HEK293T (cell line): ENCODE results near the gene UAP1L1.

Source experiments
- CTCF ChIA-PET: fragments of 350-600 bp; formaldehyde crosslinking; extraction: SDS; loops from one replicate; lab custom pipeline; 2021; ENCODE audit warnings: antibody characterized with exemption, inconsistent platforms; lab: Yijun Ruan, JAX
- POLR2A ChIA-PET: fragments of 350-600 bp; formaldehyde crosslinking; extraction: SDS; loops from one replicate; lab custom pipeline; 2020; ENCODE audit warnings: antibody characterized with exemption, inconsistent platforms; lab: Yijun Ruan, JAX
- DNase-seq: peaks from one replicate; pipeline ENCODE4 v3.0.0; 2012; ENCODE audit warnings: mixed read lengths; ENCODE audit errors: extremely low spot score
- ARNT ChIP-seq: fragments of 450-650 bp; IDR thresholded peaks from 2 replicates; pipeline ENCODE4 v1.6.1; 2017; ENCODE audit warnings: mild to moderate bottlenecking
- BHLHE40 ChIP-seq: fragments of 450-650 bp; IDR thresholded peaks from 2 replicates; pipeline ENCODE4 v1.6.1; 2016; ENCODE audit warnings: mild to moderate bottlenecking, moderate library complexity, borderline replicate concordance
- CTBP1 ChIP-seq: fragments of 450-650 bp; IDR thresholded peaks from 2 replicates; pipeline ENCODE4 v1.6.1; 2016; ENCODE audit warnings: borderline replicate concordance
- ELF4 ChIP-seq: fragments of 450-650 bp; IDR thresholded peaks from 2 replicates; pipeline ENCODE4 v1.6.1; 2017; ENCODE audit warnings: antibody characterized with exemption
- FOXA1 ChIP-seq: fragments of 450-650 bp; IDR thresholded peaks from 2 replicates; pipeline ENCODE4 v1.6.1; 2016; ENCODE audit warnings: mild to moderate bottlenecking
- FOXK2 ChIP-seq: fragments of 450-650 bp; IDR thresholded peaks from 2 replicates; pipeline ENCODE4 v1.6.1; 2016; ENCODE audit warnings: mild to moderate bottlenecking
- FOXM1 ChIP-seq: fragments of 450-650 bp; IDR thresholded peaks from 2 replicates; pipeline ENCODE4 v1.6.1; 2017; ENCODE audit warnings: mild to moderate bottlenecking, borderline replicate concordance
- HDGF ChIP-seq: fragments of 450-650 bp; IDR thresholded peaks from 2 replicates; pipeline ENCODE4 v1.6.1; 2017; ENCODE audit warnings: antibody characterized with exemption, borderline replicate concordance
- L3MBTL2 ChIP-seq: fragments of 450-650 bp; conservative IDR thresholded peaks from 2 replicates; pipeline ENCODE4 v1.6.1; 2016; ENCODE audit warnings: mild to moderate bottlenecking
- LEF1 ChIP-seq: fragments of 450-650 bp; IDR thresholded peaks from 2 replicates; pipeline ENCODE4 v1.6.1; 2017; ENCODE audit warnings: mild to moderate bottlenecking, borderline replicate concordance
- NFRKB ChIP-seq: fragments of 450-650 bp; IDR thresholded peaks from 2 replicates; pipeline ENCODE4 v1.6.1; 2016; ENCODE audit warnings: mild to moderate bottlenecking, moderate library complexity
- PKNOX1 ChIP-seq: fragments of 450-650 bp; IDR thresholded peaks from 2 replicates; pipeline ENCODE4 v1.6.1; 2016
- SP1 ChIP-seq: fragments of 450-650 bp; IDR thresholded peaks from 2 replicates; pipeline ENCODE4 v1.6.1; 2017
- SUZ12 ChIP-seq: fragments of 450-650 bp; IDR thresholded peaks from 2 replicates; pipeline ENCODE4 v1.6.1; 2016; ENCODE audit warnings: mild to moderate bottlenecking
- TARDBP ChIP-seq: fragments of 450-650 bp; IDR thresholded peaks from 2 replicates; pipeline ENCODE4 v1.6.1; 2016
- ZNF384 ChIP-seq: fragments of 450-650 bp; IDR thresholded peaks from 2 replicates; pipeline ENCODE4 v1.6.1; 2016

The UAP1L1 gene

GRCh38 chr9:137045294-137046087 lies 31.8 kb upstream of the UAP1L1 start:
- peak; percentile 61 for DNase-seq
- ChIA-PET CTCF (interaction anchor here (2.5 kb wide), 1 partner anchor 10 kb away, joined by 13 read pairs; no protein-coding TSS in a partner anchor), POLR2A (no interaction called here)
- TF ChIP-seq ZNF384 (no peak), CTBP1 (no peak), HDGF (no peak), ELF4 (no peak), BHLHE40 (no peak), L3MBTL2 (no peak; the same call in 1 of the 2 replicates), PKNOX1 (no peak)

- DNase-seq = peak; percentile 93
- POLR2A ChIA-PET = interaction anchor here (0.7 to 1.2 kb wide), 3 partner anchors 24 to 196 kb away, joined by 3 read pairs; partner anchors contain the start of genes MAN1B1 and SAPCD2
- no peak for TF ChIP-seq BHLHE40
- peak; percentile 65; the same call in 1 of the 2 replicates for TF ChIP-seq L3MBTL2
- CTCF ChIA-PET = interaction anchor here (0.7 to 1.8 kb wide), 14 partner anchors 10 to 284 kb away, joined by 3 to 17 read pairs (median 6); partner anchors contain the start of genes MAN1B1 and SAPCD2
These were observed 31.1 kb upstream of the UAP1L1 start, which contains the start of gene NPDC1 for GRCh38 chr9:137046088-137046787. Gene NPDC1, minus strand, starts transcription at chr9:137046177. Its CDS starts 188 bp downstream, at chr9:137045989.

GRCh38 chr9:137048655-137049543 lies 28.4 kb upstream of the UAP1L1 start:
- peak; percentile 52 for DNase-seq
- ChIA-PET POLR2A (interaction anchor here (0.6 to 1.3 kb wide), 4 partner anchors 15 to 174 kb away, joined by 3 to 5 read pairs (median 3); partner anchors contain the start of gene SAPCD2), CTCF (interaction anchor here (0.7 to 2.0 kb wide), 10 partner anchors 12 to 178 kb away, joined by 3 to 14 read pairs (median 3); partner anchors contain the start of genes RNF224 and SAPCD2)
- TF ChIP-seq ZNF384 = no peak
- TF ChIP-seq HDGF = no peak
- no peak for TF ChIP-seq NFRKB
- no peak for TF ChIP-seq TARDBP
- no peak for TF ChIP-seq FOXK2
- no peak for TF ChIP-seq FOXA1
- no peak for TF ChIP-seq ELF4

GRCh38 chr9:137049544-137050449 lies 27.5 kb upstream of the UAP1L1 start:
- TF ChIP-seq PKNOX1 (no peak), TARDBP (no peak), FOXK2 (no peak), SP1 (no peak), FOXA1 (no peak), NFRKB (no peak), L3MBTL2 (no peak)
- ChIA-PET CTCF (interaction anchor here (0.8 to 2.0 kb wide), 7 partner anchors 11 to 177 kb away, joined by 3 to 14 read pairs (median 6); partner anchors contain the start of genes RNF224 and SAPCD2), POLR2A (interaction anchor here (0.9 to 1.3 kb wide), 2 partner anchors 36 to 173 kb away, joined by 3 read pairs; no protein-coding TSS in a partner anchor)
- DNase-seq = peak; percentile 78

- POLR2A ChIA-PET = no interaction called here
- DNase-seq = no peak
- TF ChIP-seq LEF1 = no peak
- no peak for TF ChIP-seq FOXM1
- no peak for TF ChIP-seq TARDBP
- TF ChIP-seq BHLHE40 = no peak
- TF ChIP-seq HDGF = no peak
- no peak for TF ChIP-seq SUZ12
- no peak for TF ChIP-seq ZNF384
- no peak for TF ChIP-seq FOXA1
- TF ChIP-seq L3MBTL2 = no peak
- no peak for TF ChIP-seq SP1
- no peak for TF ChIP-seq CTBP1
- TF ChIP-seq ARNT = no peak
- no peak for TF ChIP-seq ELF4
- TF ChIP-seq FOXK2 = no peak
- TF ChIP-seq PKNOX1 = no peak
- CTCF ChIA-PET = no interaction called here
These were observed 26.7 kb upstream of the UAP1L1 start for GRCh38 chr9:137050570-137050969.
